Measurements from ENCODE around the gene CADPS. TPM values are rescaled to one million over a fixed set of nuclear protein-coding genes. Genes with fewer than 3 reads are reported as not detected.

Gene CADPS
- total RNA-seq, 2 donors from 2014 or later = 11.7 to 20.8 TPM

GRCh38 chr3:62527474-62527873, 347.7 kb downstream of the CADPS start:
- no peak overlapping the region for H3K4me3 Mint-ChIP-seq
- DNase-seq = no peak
- no peaks in the 10 kb centered on the region for H3K9me3 ChIP-seq (ENCODE audit: control insufficient read depth, low read length)
- no peak overlapping the region for H3K4me3 ChIP-seq (ENCODE audit: low read length)
- no peak overlapping the region for H3K27ac ChIP-seq (ENCODE audit: low read depth, low read length)
- H3K36me3 ChIP-seq (ENCODE audit: control insufficient read depth, insufficient read depth, low read length) = no peaks in the 10 kb centered on the region
- no peaks in the 10 kb centered on the region for H3K36me3 Mint-ChIP-seq (ENCODE audit: low read depth)
- no peak overlapping the region for H3K9ac ChIP-seq (ENCODE audit: extremely low read depth, low read length, poor library complexity, severe bottlenecking)
- no peak overlapping the region for H3K27ac Mint-ChIP-seq
- no peaks in the 10 kb centered on the region for H3K4me1 ChIP-seq (ENCODE audit: control insufficient read depth, insufficient read depth, low read length)
- H3K27me3 Mint-ChIP-seq (ENCODE audit: insufficient read depth) = no peaks in the 10 kb centered on the region
- peaks cover 3% of the 10 kb centered on the region for H3K4me1 Mint-ChIP-seq
- no peaks in the 10 kb centered on the region for H3K27me3 ChIP-seq (ENCODE audit: control insufficient read depth, insufficient read depth, low read length, poor library complexity, severe bottlenecking)
- TF ChIP-seq CTCF (conservative IDR thresholded peaks at IDR 0.05) = no peak
- WGBS, 2 experiments (ENCODE audit: insufficient coverage in 1 of 2, insufficient read length in 1 of 2) = 82 to 93% methylated on average over 2 to 4 of the region's 4 CpGs
- H3K9me3 Mint-ChIP-seq = no peaks in the 10 kb centered on the region

- Mint-ChIP-seq H3K27me3 (ENCODE audit: insufficient read depth) (no peaks in the 10 kb centered on the region), H3K27ac (no peak overlapping the region), H3K4me3 (no peak overlapping the region), H3K36me3 (ENCODE audit: low read depth) (no peaks in the 10 kb centered on the region), H3K4me1 (no peaks in the 10 kb centered on the region), H3K9me3 (no peaks in the 10 kb centered on the region)
- 84 to 95% methylated on average over 2 to 3 of the region's 3 CpGs for WGBS, 2 experiments (ENCODE audit: insufficient coverage in 1 of 2, insufficient read length in 1 of 2)
- Histone ChIP-seq H3K27me3 (ENCODE audit: control insufficient read depth, insufficient read depth, low read length, poor library complexity, severe bottlenecking) (no peaks in the 10 kb centered on the region), H3K4me1 (ENCODE audit: control insufficient read depth, insufficient read depth, low read length) (no peaks in the 10 kb centered on the region), H3K9ac (ENCODE audit: extremely low read depth, low read length, poor library complexity, severe bottlenecking) (no peak overlapping the region), H3K4me3 (ENCODE audit: low read length) (no peak overlapping the region), H3K27ac (ENCODE audit: low read depth, low read length) (no peak overlapping the region), H3K36me3 (ENCODE audit: control insufficient read depth, insufficient read depth, low read length) (no peaks in the 10 kb centered on the region), H3K9me3 (ENCODE audit: control insufficient read depth, low read length) (no peaks in the 10 kb centered on the region)
- no peak for DNase-seq
- TF ChIP-seq CTCF (conservative IDR thresholded peaks at IDR 0.05) = no peak
Observed at GRCh38 chr3:62525281-62525680, 349.9 kb downstream of the CADPS start.

- Mint-ChIP-seq H3K4me1 (no peaks in the 10 kb centered on the region), H3K9me3 (no peaks in the 10 kb centered on the region), H3K4me3 (no peak overlapping the region), H3K36me3 (ENCODE audit: low read depth) (no peaks in the 10 kb centered on the region), H3K27ac (no peak overlapping the region), H3K27me3 (ENCODE audit: insufficient read depth) (no peaks in the 10 kb centered on the region)
- Histone ChIP-seq H3K9ac (ENCODE audit: extremely low read depth, low read length, poor library complexity, severe bottlenecking) (no peak overlapping the region), H3K36me3 (ENCODE audit: control insufficient read depth, insufficient read depth, low read length) (no peaks in the 10 kb centered on the region), H3K9me3 (ENCODE audit: control insufficient read depth, low read length) (no peaks in the 10 kb centered on the region), H3K4me1 (ENCODE audit: control insufficient read depth, insufficient read depth, low read length) (no peaks in the 10 kb centered on the region), H3K4me3 (ENCODE audit: low read length) (no peak overlapping the region), H3K27ac (ENCODE audit: low read depth, low read length) (no peak overlapping the region), H3K27me3 (ENCODE audit: control insufficient read depth, insufficient read depth, low read length, poor library complexity, severe bottlenecking) (no peaks in the 10 kb centered on the region)
- WGBS, 2 experiments (ENCODE audit: insufficient coverage in 1 of 2, insufficient read length in 1 of 2) = 84 to 93% methylated on average over 4 of the region's 4 CpGs
- TF ChIP-seq CTCF (conservative IDR thresholded peaks at IDR 0.05) = no peak
- no peak for DNase-seq
Observed at GRCh38 chr3:62523672-62524071, 351.5 kb downstream of the CADPS start.

Measured in endodermal cell (in vitro differentiated cells).